Panc1 (cell line): ENCODE results near the gene FAF1. TPM values are rescaled to one million over a fixed set of nuclear protein-coding genes. Genes with fewer than 3 reads are reported as not detected.

Experiments
- ATAC-seq: fragments of 200-7000 bp; cut with Tn5 transposase; 2 replicates; pipeline ENCODE4 v1.9.1; 2020; ENCODE audit warnings: mild to moderate bottlenecking, moderate library complexity
- BruUV-seq: library from RNA; stranded (reverse); fragments of 400-500 nt; replicated peaks from 2 replicates; lab custom pipeline; 2021; lab: Mats Ljungman, UMichigan
- CTCF ChIA-PET: fragments of 300-600 bp; sonication (Branson Sonifier 250); formaldehyde crosslinking; loops from one replicate; lab custom pipeline; 2022; ENCODE audit warnings: antibody characterized with exemption; lab: Charles Lee
- POLR2A ChIA-PET: fragments of 300-600 bp; sonication (Branson Sonifier 250); formaldehyde crosslinking; loops from one replicate; lab custom pipeline; 2022; ENCODE audit warnings: antibody characterized with exemption; lab: Charles Lee
- DNase-seq: peaks from one replicate; pipeline ENCODE4 v3.0.0-alpha.2; 2010; ENCODE audit warnings: low read depth, low spot score
- H3K27ac ChIP-seq: 2 replicates; pipeline ENCODE4 v1.5.1; 2011; ENCODE audit warnings: mild to moderate bottlenecking, low read length, inconsistent platforms
- H3K27me3 ChIP-seq: fragments of 200-500 bp; sonication (Bioruptor generic); 2 replicates; pipeline ENCODE4 v1.6.0; 2014; ENCODE audit warnings: low read length, inconsistent platforms; ENCODE audit not compliant: control insufficient read depth, insufficient read depth
- H3K36me3 ChIP-seq: fragments of 200-500 bp; sonication (Bioruptor generic); 2 replicates; pipeline ENCODE4 v1.5.1; 2014; ENCODE audit warnings: inconsistent platforms, mild to moderate bottlenecking, low read length, moderate library complexity; ENCODE audit not compliant: control insufficient read depth, insufficient read depth
- H3K4me1 ChIP-seq: 2 replicates; pipeline ENCODE4 v1.5.1; 2011; ENCODE audit warnings: inconsistent platforms, mild to moderate bottlenecking, low read length, moderate library complexity; ENCODE audit not compliant: control insufficient read depth, insufficient read depth
- H3K4me3 ChIP-seq, 2 experiments: 2 replicates each; pipeline ENCODE4 v1.5.1; 2011 to 2012; ENCODE audit warnings: low read depth in 2 of 2, low read length in 2 of 2, mild to moderate bottlenecking in 2 of 2, inconsistent platforms in 1 of 2, moderate library complexity in 1 of 2
- H3K9me3 ChIP-seq: fragments of 200-500 bp; sonication (Bioruptor generic); 2 replicates; pipeline ENCODE4 v1.5.1; 2014; ENCODE audit warnings: low read depth, mild to moderate bottlenecking, inconsistent platforms, low read length, moderate library complexity; ENCODE audit not compliant: control insufficient read depth, insufficient read depth
- CTCF ChIP-seq: fragments of 450-650 bp; IDR thresholded peaks from 2 replicates; pipeline ENCODE4 v1.5.1; 2017; ENCODE audit warnings: mild to moderate bottlenecking
- POLR2AphosphoS5 ChIP-seq: IDR thresholded peaks from 2 replicates; pipeline ENCODE4 v1.6.1; 2012; ENCODE audit warnings: mild to moderate bottlenecking, low read depth, low read length, moderate library complexity
- REST ChIP-seq, 2 experiments: IDR thresholded peaks; 2 replicates each; pipeline ENCODE4 v1.6.1; 2011 to 2012; ENCODE audit warnings: low read depth in 2 of 2, control low read depth in 1 of 2, low read length in 1 of 2, mild to moderate bottlenecking in 1 of 2, moderate library complexity in 1 of 2; ENCODE audit not compliant: insufficient read depth in 1 of 2
- SIN3A ChIP-seq: IDR thresholded peaks from 2 replicates; pipeline ENCODE4 v1.6.1; 2012; ENCODE audit warnings: low read depth, mild to moderate bottlenecking, low read length, moderate library complexity, borderline replicate concordance; ENCODE audit not compliant: insufficient read depth
- TCF7L2 ChIP-seq: IDR thresholded peaks from 2 replicates; pipeline ENCODE4 v1.6.1; 2011; ENCODE audit warnings: mild to moderate bottlenecking, low read depth, low read length, inconsistent platforms
- in situ Hi-C: cut with HindIII; loops from 2 replicates; pipeline ENCODE4 v1.10.0; 2016; ENCODE audit warnings: low sequenced_read_pairs, low pct_unique_long_range_greater_than_20kb
- intact Hi-C: fragments of 100-400 bp; cut with micrococcal nuclease; formaldehyde crosslinking; loops from one replicate; pipeline ENCODE4 v1.10.0; 2022; ENCODE audit not compliant: unreplicated experiment
- total RNA-seq: library from RNA; stranded (reverse); gene quantifications from one replicate; pipeline ENCODE4 v1.2.1, GENCODE V29; 2021; ENCODE audit not compliant: unreplicated experiment

Gene FAF1
- total RNA-seq, 1 experiment from 2014 or later = 101 TPM

- Histone ChIP-seq H3K9me3 (no peaks in the 10 kb centered on the region), H3K4me1 (no peaks in the 10 kb centered on the region), H3K36me3 (no peaks in the 10 kb centered on the region), H3K27ac (no peak overlapping the region), H3K27me3 (no peaks in the 10 kb centered on the region; the same call in 1 of the 2 replicates), H3K4me3 (no peak overlapping the region)
- no peak for ATAC-seq
- no TSS peak for BruUV-seq
- in situ Hi-C loops = no loop called here
- intact Hi-C loops = no loop called here
- CTCF ChIA-PET = no interaction called here
- TF ChIP-seq TCF7L2 (no peak), REST (IDR thresholded peaks at IDR 0.05; ENCODE audit: insufficient read depth in 1 of 2, low read depth in 2 of 2, low read length in 1 of 2) (no peak), POLR2AphosphoS5 (no peak), CTCF (no peak), SIN3A (no peak)
- POLR2A ChIA-PET = no interaction called here
- DNase-seq = no peak
Observed at GRCh38 chr1:50415235-50416149, 544.6 kb downstream of the FAF1 start.

- no peak for TF ChIP-seq REST (IDR thresholded peaks at IDR 0.05; ENCODE audit: insufficient read depth in 1 of 2, low read depth in 2 of 2, low read length in 1 of 2)
- TF ChIP-seq CTCF = no peak
- no peak for TF ChIP-seq POLR2AphosphoS5
- no peak for TF ChIP-seq SIN3A
- TF ChIP-seq TCF7L2 = no peak
- no peak overlapping the region for H3K4me3 ChIP-seq
- POLR2A ChIA-PET = no interaction called here
- in situ Hi-C loops (no loop called here), intact Hi-C loops (no loop called here)
- ATAC-seq (no peak), DNase-seq (no peak)
- H3K4me1 ChIP-seq = no peaks in the 10 kb centered on the region
- BruUV-seq = no TSS peak
- no peaks in the 10 kb centered on the region; the same call in 1 of the 2 replicates for H3K27me3 ChIP-seq
- H3K27ac ChIP-seq = no peak overlapping the region
- H3K9me3 ChIP-seq = no peaks in the 10 kb centered on the region
- H3K36me3 ChIP-seq = no peaks in the 10 kb centered on the region
- CTCF ChIA-PET = no interaction called here
Observed at GRCh38 chr1:50414853-50415234, 545.2 kb downstream of the FAF1 start.
